Left ventricle myocardium inferior (tissue), 1 donor: ENCODE measurements around the gene ADARB1. TPM values are rescaled to one million over a fixed set of nuclear protein-coding genes. Genes with fewer than 3 reads are reported as not detected.

Experiments
- DNase-seq: peaks from one replicate; pipeline ENCODE4 v3.0.0-alpha.2; 2020
- H3K27ac ChIP-seq: fragments of 200-600 bp; replicated peaks from 2 replicates; pipeline ENCODE4 v1.8.0; 2021
- H3K27me3 ChIP-seq: fragments of 200-600 bp; 2 replicates; pipeline ENCODE4 v1.8.0; 2021; ENCODE audit warnings: low read depth
- H3K36me3 ChIP-seq: fragments of 200-600 bp; 2 replicates; pipeline ENCODE4 v1.8.0; 2021
- H3K4me1 ChIP-seq: fragments of 200-600 bp; 2 replicates; pipeline ENCODE4 v1.8.0; 2021
- H3K4me3 ChIP-seq: fragments of 200-600 bp; 2 replicates; pipeline ENCODE4 v1.8.0; 2021; ENCODE audit warnings: mild to moderate bottlenecking, moderate library complexity
- H3K9me3 ChIP-seq: fragments of 200-600 bp; replicated peaks from 2 replicates; pipeline ENCODE4 v1.8.0; 2021
- CTCF ChIP-seq: fragments of 200-600 bp; IDR thresholded peaks from 2 replicates; pipeline ENCODE4 v1.8.0; 2021; ENCODE audit warnings: antibody characterized with exemption, mild to moderate bottlenecking, borderline replicate concordance
- intact Hi-C: fragments of 100-400 bp; cut with micrococcal nuclease; formaldehyde crosslinking; loops from one replicate; pipeline ENCODE4 v1.11.0; 2022
- total RNA-seq: library from RNA; stranded (reverse); fragmentation: NEBNext Ultra II Directional; extraction: Animal tissue kit (Norgen Biotek cat#: 25700); gene quantifications from one replicate; pipeline ENCODE4 v1.2.1, GENCODE V29; 2021
- donor health status: DM: no; HTN: yes; CAD: no; lungs with severe emphysema.

Gene ADARB1
- total RNA-seq, 1 donor from 2014 or later: 15.5 TPM

GRCh38 chr21:45086337-45086958, 12.1 kb downstream of the ADARB1 start:
- no peak overlapping the region for H3K4me3 ChIP-seq
- H3K36me3 ChIP-seq: peaks cover 4% of the 10 kb centered on the region
- no peaks in the 10 kb centered on the region for H3K27me3 ChIP-seq
- intact Hi-C loops: no loop called here
- TF ChIP-seq CTCF: no peak
- no peaks in the 10 kb centered on the region for H3K9me3 ChIP-seq
- no peak overlapping the region for H3K27ac ChIP-seq
- no peak for DNase-seq
- H3K4me1 ChIP-seq: peaks cover 64% of the 10 kb centered on the region

DNA sequence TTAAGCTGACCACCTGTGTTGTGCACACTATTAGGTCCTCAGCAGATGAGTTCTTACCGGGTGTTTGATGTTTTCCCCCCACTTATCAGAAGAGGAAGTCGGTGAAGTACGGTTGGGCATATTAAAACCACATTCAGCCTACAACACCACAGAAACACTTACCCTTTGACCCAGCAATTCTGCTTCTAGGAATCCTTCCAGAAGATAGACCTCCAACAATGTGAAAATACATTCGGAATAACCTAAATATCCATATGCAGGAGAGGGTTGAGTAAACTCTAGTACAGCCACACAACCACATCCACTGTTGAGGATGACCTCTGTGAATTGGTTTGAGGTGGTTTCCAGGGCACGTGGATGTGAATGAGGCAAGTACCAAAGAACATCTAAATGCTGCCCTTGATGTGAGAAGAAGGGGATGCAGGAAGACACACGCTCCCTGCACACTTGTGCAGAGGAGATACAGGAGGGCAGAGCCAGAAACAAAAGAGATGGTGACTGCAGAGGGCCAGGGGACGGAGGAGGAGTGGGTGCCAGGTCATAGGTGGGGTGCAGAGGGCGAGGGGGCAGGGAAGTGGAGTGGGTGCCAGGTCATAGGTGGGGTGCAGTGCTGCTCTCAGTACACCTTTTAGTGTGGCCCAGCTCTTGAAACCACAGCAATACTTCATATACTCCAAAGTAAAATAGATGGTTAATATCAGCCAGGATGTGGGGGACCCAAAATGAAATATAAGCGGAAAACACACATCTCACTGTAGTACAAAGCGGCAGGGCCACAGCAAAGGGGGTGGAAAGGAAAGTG, 12.8 kb downstream of the ADARB1 start:
- no peak for DNase-seq
- H3K27me3 ChIP-seq: no peaks in the 10 kb centered on the region
- no peaks in the 10 kb centered on the region for H3K9me3 ChIP-seq
- no peaks in the 10 kb centered on the region for H3K36me3 ChIP-seq
- TF ChIP-seq CTCF: no peak
- no peak overlapping the region for H3K27ac ChIP-seq
- intact Hi-C loops: no loop called here
- peaks cover 69% of the 10 kb centered on the region for H3K4me1 ChIP-seq
- H3K4me3 ChIP-seq: no peak overlapping the region

DNA sequence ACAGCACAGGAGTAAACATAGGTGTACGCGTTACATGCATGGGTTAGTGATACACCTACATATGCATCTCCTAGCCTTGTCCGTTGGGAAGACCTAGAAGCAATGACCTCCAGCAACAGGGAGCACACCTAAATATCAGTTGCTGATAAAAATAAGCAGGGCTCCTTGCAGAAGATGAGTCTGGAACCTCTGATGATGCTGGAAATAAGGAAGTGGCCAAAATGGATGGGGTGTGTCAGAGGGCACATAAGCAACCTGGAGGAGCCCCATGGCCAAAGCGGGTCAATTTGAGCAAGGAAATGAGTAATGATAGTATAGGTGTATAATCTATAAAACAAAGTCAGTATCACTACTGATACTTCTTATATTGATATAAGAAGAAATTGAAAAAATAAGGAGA, 13.7 kb downstream of the ADARB1 start:
- DNase-seq: no peak
- Histone ChIP-seq H3K9me3 (no peaks in the 10 kb centered on the region), H3K27ac (no peak overlapping the region), H3K27me3 (no peaks in the 10 kb centered on the region), H3K4me3 (no peak overlapping the region), H3K4me1 (peaks cover 69% of the 10 kb centered on the region), H3K36me3 (no peaks in the 10 kb centered on the region)
- intact Hi-C loops: no loop called here
- no peak for TF ChIP-seq CTCF

DNA sequence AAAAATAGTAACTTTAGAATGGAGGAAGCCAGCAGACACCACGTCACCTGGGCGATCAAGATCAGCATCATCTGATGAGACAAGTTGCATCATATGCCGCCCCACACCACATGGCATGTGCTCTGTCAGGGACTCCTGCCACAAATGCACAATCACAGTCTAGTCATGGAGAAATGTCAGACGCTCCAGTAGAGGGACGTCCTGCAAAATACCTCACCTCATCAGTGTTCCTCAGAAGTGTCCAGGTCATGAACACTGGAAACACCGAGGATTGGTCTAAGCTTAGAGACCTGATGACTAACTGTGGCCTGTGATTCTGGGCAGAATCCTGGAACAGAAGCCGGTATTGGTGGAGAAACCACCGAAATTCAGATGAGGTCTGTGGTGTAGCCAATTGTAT, 14.3 kb downstream of the ADARB1 start:
- intact Hi-C loops: no loop called here
- no peaks in the 10 kb centered on the region for H3K27me3 ChIP-seq
- no peak overlapping the region for H3K27ac ChIP-seq
- H3K4me3 ChIP-seq: no peak overlapping the region
- TF ChIP-seq CTCF: no peak
- no peak for DNase-seq
- H3K9me3 ChIP-seq: no peaks in the 10 kb centered on the region
- peaks cover 69% of the 10 kb centered on the region for H3K4me1 ChIP-seq
- H3K36me3 ChIP-seq: no peaks in the 10 kb centered on the region

GRCh38 chr21:45089964-45090363, 15.6 kb downstream of the ADARB1 start:
- H3K27ac ChIP-seq: no peak overlapping the region
- TF ChIP-seq CTCF: no peak
- no peak overlapping the region for H3K4me3 ChIP-seq
- intact Hi-C loops: no loop called here
- DNase-seq: no peak
- no peaks in the 10 kb centered on the region for H3K27me3 ChIP-seq
- H3K36me3 ChIP-seq: no peaks in the 10 kb centered on the region
- H3K9me3 ChIP-seq: no peaks in the 10 kb centered on the region
- peaks cover 71% of the 10 kb centered on the region for H3K4me1 ChIP-seq
